HG02852 (cell line): Measurements from ENCODE around the gene PLXND1.
"Not testable (repeated sequence)": the region's sequence is repeated elsewhere in the genome, so short reads cannot be mapped to it uniquely, and the experiment has no call there.

Source experiments
- ATAC-seq: cut with Tn5 transposase; IDR thresholded peaks from one replicate; pipeline ENCODE4 v1.9.1; 2021; ENCODE audit warnings: mild to moderate bottlenecking, moderate library complexity; ENCODE audit not compliant: unreplicated experiment

PLXND1 gene

GRCh38 chr3:129615751-129616281 lies 9.3 kb upstream of the PLXND1 start:
- ATAC-seq, result no peak

DNA sequence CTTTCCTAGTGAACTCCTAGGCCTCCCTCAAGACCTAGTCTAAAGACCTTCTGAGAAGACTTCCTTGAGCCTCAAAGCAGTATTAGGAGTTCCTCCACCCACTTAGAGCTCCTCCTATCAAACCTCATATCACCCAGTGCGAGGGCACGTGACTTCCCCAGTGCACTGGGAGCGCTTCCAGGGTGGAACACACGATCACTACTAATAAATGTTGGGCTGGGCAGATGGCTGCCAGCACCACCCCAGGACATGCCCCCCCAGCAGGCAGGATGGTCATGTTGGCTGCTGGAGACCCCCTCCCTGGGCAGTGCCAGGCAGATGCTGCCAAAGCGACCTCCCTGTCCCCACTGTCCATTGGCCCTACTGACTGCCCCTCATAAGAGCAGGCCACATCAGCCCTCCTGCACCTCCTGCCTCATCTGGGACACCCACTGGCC lies 8.5 kb upstream of the PLXND1 start:
- no peak for ATAC-seq

DNA sequence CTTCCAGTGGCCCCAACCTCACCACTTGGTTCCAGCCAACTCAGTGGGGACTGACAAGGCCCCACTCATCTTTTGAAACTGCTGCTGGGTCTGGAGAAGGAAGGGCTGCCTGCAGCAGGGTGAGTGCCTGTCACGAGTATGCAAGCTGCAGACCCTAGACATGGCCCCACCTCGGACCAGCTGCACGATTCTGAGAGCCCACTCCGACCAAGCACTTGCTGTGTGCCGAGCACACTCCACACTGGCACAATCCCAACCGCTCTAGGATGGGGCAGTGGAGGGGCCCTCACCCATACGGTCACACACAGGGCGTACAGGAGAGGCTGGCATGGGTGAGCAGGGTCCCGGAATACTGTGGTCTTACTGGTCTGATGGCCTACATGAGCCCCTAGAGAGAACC lies 8.0 kb upstream of the PLXND1 start:
- ATAC-seq, result no peak

DNA sequence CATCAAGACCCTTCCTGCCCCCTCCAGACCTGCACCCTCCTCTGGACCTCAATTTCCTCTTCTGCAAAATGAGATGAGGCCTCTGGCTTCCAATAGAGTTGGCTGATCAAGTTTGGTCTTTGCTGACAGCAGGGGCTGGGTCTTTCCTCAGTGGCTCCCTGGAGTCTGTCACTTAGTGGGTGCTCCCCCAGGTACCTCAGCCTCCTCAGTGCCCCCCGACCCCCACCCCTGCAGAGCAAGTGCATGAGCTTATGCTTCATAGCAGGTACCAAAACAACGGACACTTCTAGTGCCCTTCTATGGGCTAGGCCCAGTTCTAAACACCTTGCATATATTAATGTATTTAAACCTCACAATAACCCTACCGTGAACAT lies 6.9 kb upstream of the PLXND1 start:
- no peak for ATAC-seq

DNA sequence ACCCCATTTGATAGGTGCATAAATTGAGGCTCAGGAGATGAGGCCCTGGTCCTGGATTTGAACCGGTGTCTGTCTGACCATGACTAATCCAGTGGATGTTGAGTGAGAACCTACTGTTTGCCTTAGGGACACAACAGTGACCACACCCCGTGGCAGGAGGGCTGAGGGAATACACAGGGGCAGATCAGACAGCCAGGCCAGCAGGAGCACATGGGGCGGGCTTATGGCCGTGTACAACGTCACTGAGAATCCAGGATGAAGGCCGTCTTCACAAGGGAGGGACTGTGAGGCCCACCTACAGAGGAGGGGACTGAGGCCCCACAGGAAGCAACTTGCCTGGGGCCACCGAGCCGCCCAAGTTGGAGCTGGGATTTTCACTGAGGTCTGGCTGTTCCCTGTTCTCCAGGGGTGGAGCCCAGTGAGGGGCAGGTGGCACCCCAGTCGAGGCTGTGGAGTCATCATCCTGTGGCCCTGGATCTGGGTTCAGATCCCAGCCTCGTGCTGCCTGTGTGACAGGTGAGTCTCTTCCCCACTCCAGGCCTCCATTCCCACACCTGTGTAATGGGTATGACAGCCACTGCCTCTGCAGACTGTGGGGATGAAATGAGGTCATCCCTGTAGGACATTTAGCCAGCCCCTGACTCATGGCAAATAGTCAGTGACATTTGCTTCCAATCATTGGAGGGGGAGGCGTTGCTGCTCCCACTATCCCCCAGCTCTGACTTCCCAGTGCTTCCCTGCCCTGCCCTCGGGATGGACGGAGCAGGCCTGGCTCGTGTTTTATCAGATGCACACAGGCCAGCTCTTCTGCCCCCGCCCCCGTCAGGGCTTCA lies 6.3 kb upstream of the PLXND1 start:
- no peak for ATAC-seq

DNA sequence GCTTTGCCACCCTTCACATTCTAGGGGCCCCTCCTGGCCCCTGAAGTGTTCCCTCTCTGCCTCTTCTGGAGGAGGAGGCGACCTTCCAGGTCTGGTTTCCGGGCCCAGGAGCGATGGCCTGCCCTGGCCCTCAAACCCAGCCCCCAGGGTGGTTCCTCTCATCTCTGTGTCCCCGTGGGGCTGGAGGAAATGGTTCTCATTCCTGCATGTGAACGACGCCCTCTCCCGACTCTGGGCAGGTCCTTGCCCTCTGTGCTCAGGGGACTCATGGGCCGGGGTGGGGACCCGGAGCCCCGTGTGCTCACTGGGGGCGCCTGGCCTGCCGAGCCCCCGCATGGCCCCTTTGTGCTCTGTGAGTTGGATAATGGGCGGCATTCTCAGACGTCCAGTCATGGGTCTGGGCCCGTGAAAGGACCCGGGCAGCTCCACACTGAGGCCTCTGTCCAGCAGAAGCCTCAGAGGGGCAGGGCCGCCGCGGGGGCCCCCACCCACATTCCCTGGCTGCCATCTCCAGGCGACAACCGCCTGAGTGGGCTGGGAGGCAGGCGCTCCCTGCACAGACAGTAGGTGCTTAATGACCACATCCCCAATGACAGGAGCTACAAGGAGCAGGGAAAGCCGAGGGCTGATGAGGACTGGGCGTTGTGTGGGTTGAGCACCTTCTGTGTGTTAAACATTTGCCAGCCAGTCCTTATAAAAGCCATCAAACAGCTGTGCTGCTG lies 5.5 kb upstream of the PLXND1 start:
- ATAC-seq, result no peak

- ATAC-seq, result no peak
Observed at GRCh38 chr3:129611446-129611800, 4.9 kb upstream of the PLXND1 start.

DNA sequence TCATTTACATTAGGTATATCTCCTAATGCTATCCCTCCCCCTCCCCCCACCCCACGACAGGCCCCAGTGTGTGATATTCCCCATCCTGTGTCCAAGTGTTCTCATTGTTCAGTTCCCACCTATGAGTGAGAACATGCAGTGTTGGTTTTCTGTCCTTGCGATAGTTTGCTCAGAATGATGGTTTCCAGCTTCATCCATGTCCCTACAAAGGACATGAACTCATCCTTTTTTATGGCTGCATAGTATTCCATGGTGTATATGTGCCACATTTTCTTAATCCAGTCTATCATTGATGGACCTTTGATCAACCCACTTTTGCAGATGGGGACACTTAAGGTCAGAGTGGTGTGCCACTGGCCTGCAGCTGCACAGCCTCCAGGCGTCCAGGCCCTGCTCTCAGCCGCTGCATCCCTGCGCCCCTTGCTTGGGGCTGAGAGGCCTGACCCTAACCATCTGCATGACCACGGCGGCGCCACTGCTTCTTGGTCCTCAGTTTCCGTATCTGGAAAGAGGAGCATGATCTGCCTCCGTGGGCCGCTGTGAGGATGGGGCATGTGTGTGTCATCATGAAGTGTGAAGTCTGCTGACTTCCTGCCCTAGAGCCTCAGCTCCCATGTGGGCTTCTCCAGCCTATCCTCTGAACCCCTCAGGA lies 4.4 kb upstream of the PLXND1 start:
- ATAC-seq, result not testable (repeated sequence)

- no peak for ATAC-seq
Observed at GRCh38 chr3:129610276-129610675, 3.8 kb upstream of the PLXND1 start.

GRCh38 chr3:129609591-129610182 lies 3.2 kb upstream of the PLXND1 start:
- no peak for ATAC-seq

GRCh38 chr3:129608936-129609590 lies 2.6 kb upstream of the PLXND1 start:
- ATAC-seq, result no peak

GRCh38 chr3:129608087-129608935 lies 1.8 kb upstream of the PLXND1 start:
- no peak for ATAC-seq

DNA sequence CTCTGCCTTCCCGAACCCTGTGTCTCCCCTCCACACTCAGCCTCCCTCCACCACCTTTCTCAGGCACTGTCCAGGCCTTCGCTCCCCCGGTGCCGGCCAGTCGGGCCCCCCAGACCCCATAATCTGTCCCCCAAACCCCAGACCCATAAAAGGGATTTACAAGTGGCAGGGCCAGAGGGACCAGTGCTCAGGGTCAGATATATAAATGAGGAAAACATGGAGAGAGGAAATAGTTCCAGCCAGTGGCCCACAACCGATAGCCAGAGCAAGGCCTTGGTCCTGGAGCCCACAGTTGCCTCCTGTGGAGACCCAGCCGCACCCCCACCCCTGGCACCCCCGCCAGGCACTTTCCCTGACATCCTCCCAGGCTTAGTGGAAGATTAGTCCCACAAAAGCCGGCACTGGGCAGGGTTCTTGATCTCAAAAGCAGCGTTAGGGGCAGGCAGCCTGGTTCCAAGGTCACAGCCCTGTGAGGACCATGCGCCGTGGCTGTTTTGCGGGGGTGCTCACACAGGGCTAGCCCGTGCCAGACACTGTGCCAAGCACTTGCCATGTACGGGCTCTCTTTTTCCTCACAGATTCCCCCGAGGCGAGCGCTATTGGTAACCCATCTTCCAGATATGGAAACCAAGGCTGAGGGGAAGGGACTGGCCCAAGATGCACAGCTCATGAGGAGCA lies 1.1 kb upstream of the PLXND1 start:
- ATAC-seq, result no peak

GRCh38 chr3:129605922-129606635 lies 397 bp downstream of the PLXND1 start:
- ATAC-seq, result no peak

- no peak for ATAC-seq
Observed at GRCh38 chr3:129605203-129605921, 1.1 kb downstream of the PLXND1 start.

DNA sequence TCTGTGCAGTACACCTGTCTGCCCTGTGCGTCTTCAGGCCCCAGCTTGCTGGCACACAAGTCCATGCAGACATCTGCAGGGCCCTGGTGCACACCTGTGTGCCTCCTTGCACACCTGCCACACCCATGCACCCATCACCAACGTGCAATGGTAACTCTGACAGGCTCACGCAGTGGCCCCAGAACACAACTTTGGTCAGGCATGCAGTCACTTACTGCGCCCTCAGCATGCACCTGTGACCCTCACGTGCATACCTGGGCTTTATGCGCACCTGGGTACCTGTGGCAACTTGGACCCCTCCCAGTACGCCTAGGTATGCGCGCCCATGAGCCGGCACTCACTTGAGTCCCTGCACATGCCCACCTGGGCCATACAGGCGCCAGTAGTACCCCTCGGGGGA lies 1.7 kb downstream of the PLXND1 start:
- no peak for ATAC-seq

- no peak for ATAC-seq
Observed at GRCh38 chr3:129603991-129604749, 2.3 kb downstream of the PLXND1 start.
